ENCODE measurements around the gene GFER. TPM values are rescaled to one million over a fixed set of nuclear protein-coding genes. Genes with fewer than 3 reads are reported as not detected.

Gene GFER
- total and polyA plus RNA-seq, 4 donors: 7.4 to 63.5 (median 25.6) TPM

DNA sequence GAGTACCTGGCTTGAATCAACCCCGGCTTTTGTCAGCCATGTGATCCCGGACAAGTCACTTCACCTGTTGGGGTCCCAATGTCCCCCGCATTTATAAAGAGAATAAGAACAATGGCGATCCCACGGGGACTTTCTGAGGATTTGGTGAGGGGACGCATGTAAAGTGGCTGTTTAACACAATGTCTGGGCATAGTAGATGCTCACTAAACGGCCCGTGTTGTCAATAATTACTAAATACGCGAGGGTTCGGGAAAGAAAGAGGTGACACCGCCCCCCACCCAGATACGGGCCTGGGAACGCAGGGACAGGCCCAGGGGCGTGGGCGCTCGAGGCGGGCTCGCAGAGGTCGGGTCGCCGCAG is 7.6 kb downstream of the GFER start:
- Histone ChIP-seq H3K27me3 (ENCODE audit: control insufficient read depth in 3 of 3, insufficient read depth in 3 of 3, low read length in 2 of 3) (peaks cover 0 to 30% (median 27%) of the 10 kb centered on the region in 3 donors), H3K4me3 (peak overlapping the region; percentile 10), H3K9me3 (ENCODE audit: control insufficient read depth in 4 of 4, insufficient read depth in 3 of 4, low read length in 3 of 4) (no peaks in the 10 kb centered on the region), H3K9ac (ENCODE audit: insufficient read depth in 1 of 2, low read length in 2 of 2) (no peak overlapping the region), H3K4me1 (ENCODE audit: control insufficient read depth in 5 of 5, insufficient read depth in 5 of 5, low read length in 5 of 5) (peaks cover 0 to 7% (median 6%) of the 10 kb centered on the region in 5 donors), H3K36me3 (ENCODE audit: control insufficient read depth in 4 of 4, insufficient read depth in 4 of 4, low read length in 4 of 4) (peaks cover 0 to 6% (median 4%) of the 10 kb centered on the region in 4 donors), H3K27ac (ENCODE audit: low read depth in 1 of 2, low read length in 1 of 2) (peak overlapping the region in 1 of 2 donors; percentile 24)
- WGBS, 2 donors: 12 to 14% methylated on average over 22 of the region's 22 CpGs
- ATAC-seq (ENCODE audit: insufficient read depth, low FRiP score): no peak
- TF ChIP-seq, protein P1, sequence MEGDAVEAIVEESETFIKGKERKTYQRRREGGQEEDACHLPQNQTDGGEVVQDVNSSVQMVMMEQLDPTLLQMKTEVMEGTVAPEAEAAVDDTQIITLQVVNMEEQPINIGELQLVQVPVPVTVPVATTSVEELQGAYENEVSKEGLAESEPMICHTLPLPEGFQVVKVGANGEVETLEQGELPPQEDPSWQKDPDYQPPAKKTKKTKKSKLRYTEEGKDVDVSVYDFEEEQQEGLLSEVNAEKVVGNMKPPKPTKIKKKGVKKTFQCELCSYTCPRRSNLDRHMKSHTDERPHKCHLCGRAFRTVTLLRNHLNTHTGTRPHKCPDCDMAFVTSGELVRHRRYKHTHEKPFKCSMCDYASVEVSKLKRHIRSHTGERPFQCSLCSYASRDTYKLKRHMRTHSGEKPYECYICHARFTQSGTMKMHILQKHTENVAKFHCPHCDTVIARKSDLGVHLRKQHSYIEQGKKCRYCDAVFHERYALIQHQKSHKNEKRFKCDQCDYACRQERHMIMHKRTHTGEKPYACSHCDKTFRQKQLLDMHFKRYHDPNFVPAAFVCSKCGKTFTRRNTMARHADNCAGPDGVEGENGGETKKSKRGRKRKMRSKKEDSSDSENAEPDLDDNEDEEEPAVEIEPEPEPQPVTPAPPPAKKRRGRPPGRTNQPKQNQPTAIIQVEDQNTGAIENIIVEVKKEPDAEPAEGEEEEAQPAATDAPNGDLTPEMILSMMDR (IDR thresholded peaks at IDR 0.05; ENCODE audit: control extremely low read depth, extremely low read depth): no peak
- DNase-seq: no peak

DNA sequence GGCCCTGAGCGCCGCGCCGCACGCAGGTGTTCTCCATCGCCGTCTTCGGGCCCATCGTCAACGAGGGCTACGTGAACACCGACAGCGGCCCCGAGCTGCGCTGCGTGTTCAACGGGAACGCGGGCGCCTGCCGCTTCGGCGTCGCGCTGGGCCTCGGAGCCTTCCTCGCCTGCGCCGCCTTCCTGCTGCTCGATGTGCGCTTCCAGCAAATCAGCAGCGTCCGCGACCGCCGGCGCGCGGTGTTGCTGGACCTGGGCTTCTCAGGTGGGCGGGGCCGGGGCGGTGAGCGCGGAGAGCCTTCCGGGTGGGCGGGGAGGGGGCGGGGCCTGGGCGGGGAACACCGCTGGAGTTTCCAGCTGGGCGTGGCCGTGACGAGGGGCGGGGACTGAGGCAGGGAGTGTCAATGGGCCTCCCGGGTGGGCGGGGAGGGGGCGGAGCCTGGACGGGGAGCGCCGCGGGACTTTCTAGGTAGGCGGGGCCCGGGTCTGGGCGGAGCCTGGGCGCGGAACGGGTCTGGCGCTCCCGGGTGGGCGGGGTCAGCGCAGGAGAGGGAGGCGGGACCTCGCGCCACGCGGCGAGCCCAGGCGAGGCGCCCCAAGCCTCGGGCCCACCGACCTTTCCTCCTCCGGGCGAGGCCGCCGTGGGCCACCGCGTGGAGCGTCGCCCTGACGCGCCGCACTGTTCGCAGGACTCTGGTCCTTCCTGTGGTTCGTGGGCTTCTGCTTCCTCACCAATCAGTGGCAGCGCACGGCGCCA is 8.1 kb downstream of the GFER start:
- Histone ChIP-seq H3K9me3 (ENCODE audit: control insufficient read depth in 4 of 4, insufficient read depth in 3 of 4, low read length in 3 of 4) (no peaks in the 10 kb centered on the region), H3K4me1 (ENCODE audit: control insufficient read depth in 5 of 5, insufficient read depth in 5 of 5, low read length in 5 of 5) (peaks cover 0 to 7% (median 6%) of the 10 kb centered on the region in 5 donors), H3K27ac (ENCODE audit: low read depth in 1 of 2, low read length in 1 of 2) (peak overlapping the region in 1 of 2 donors; percentile 52), H3K9ac (ENCODE audit: insufficient read depth in 1 of 2, low read length in 2 of 2) (no peak overlapping the region), H3K27me3 (ENCODE audit: control insufficient read depth in 3 of 3, insufficient read depth in 3 of 3, low read length in 2 of 3) (peaks cover 0 to 30% (median 27%) of the 10 kb centered on the region in 3 donors), H3K4me3 (peak overlapping the region; percentile 10), H3K36me3 (ENCODE audit: control insufficient read depth in 4 of 4, insufficient read depth in 4 of 4, low read length in 4 of 4) (peaks cover 0 to 2% (median under 1%) of the 10 kb centered on the region in 4 donors)
- ATAC-seq (ENCODE audit: insufficient read depth, low FRiP score) (peak; percentile 86), DNase-seq (peak; percentile 78 to 93 (median 83))
- 3 to 7% methylated on average over 74 to 96 of the region's 96 CpGs for WGBS, 2 donors
- TF ChIP-seq, protein P1 (IDR thresholded peaks at IDR 0.05; ENCODE audit: control extremely low read depth, extremely low read depth): no peak

DNA sequence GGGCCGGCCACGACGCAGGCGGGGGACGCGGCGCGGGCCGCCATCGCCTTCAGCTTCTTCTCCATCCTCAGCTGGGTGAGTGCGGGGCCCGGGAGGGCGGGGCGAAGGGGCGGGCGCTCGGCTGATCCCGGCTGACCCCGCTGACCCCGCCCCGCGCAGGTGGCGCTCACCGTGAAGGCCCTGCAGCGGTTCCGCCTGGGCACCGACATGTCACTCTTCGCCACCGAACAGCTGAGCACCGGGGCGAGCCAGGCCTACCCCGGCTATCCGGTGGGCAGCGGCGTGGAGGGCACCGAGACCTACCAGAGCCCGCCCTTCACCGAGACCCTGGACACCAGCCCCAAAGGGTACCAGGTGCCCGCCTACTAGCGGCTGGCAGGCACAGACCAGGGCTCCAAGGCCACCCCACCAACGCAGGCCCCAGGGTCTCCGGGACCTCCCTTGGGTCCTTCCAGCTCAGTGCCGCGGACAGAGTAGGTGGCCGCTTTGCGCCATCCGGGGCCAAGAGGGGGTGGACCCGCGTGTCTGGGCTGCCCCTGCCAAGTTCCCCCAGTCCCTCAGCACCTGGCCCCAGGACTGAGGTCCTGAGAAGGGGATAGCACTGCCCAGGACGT is 8.8 kb downstream of the GFER start:
- H3K9me3 ChIP-seq (ENCODE audit: control insufficient read depth in 4 of 4, insufficient read depth in 3 of 4, low read length in 3 of 4): no peaks in the 10 kb centered on the region
- H3K4me1 ChIP-seq (ENCODE audit: control insufficient read depth in 5 of 5, insufficient read depth in 5 of 5, low read length in 5 of 5): peaks cover 0 to 7% (median 6%) of the 10 kb centered on the region in 5 donors
- H3K9ac ChIP-seq (ENCODE audit: insufficient read depth in 1 of 2, low read length in 2 of 2): no peak overlapping the region
- H3K27ac ChIP-seq (ENCODE audit: low read depth in 1 of 2, low read length in 1 of 2): peak overlapping the region in 1 of 2 donors; percentile 52
- WGBS, 2 donors: 51 to 56% methylated on average over 44 to 50 of the region's 50 CpGs
- DNase-seq (no peak), ATAC-seq (ENCODE audit: insufficient read depth, low FRiP score) (no peak)
- TF ChIP-seq, protein P1 (IDR thresholded peaks at IDR 0.05; ENCODE audit: control extremely low read depth, extremely low read depth): no peak
- H3K36me3 ChIP-seq (ENCODE audit: control insufficient read depth in 4 of 4, insufficient read depth in 4 of 4, low read length in 4 of 4): peaks cover 0 to 4% (median 2%) of the 10 kb centered on the region in 4 donors
- H3K27me3 ChIP-seq (ENCODE audit: control insufficient read depth in 3 of 3, insufficient read depth in 3 of 3, low read length in 2 of 3): peaks cover 0 to 30% (median 27%) of the 10 kb centered on the region in 3 donors
- H3K4me3 ChIP-seq: peak overlapping the region; percentile 8
